Measurements from ENCODE around the gene KSR2.
"Not testable (repeated sequence)": the region's sequence is repeated elsewhere in the genome, so short reads cannot be mapped to it uniquely, and the experiment has no call there.

Gene KSR2

GRCh38 chr12:117892441-117892840 lies 76.3 kb downstream of the KSR2 start:
- no peak for DNase-seq (ENCODE audit: low read depth in 2 of 2, low spot score in 1 of 2)

GRCh38 chr12:117891265-117891664 lies 77.5 kb downstream of the KSR2 start:
- not testable (repeated sequence) for DNase-seq (ENCODE audit: low read depth in 2 of 2, low spot score in 1 of 2)

GRCh38 chr12:117890644-117891043 lies 78.1 kb downstream of the KSR2 start:
- no peak for DNase-seq (ENCODE audit: low read depth in 2 of 2, low spot score in 1 of 2)

GRCh38 chr12:117890137-117890536 lies 78.7 kb downstream of the KSR2 start:
- DNase-seq (ENCODE audit: low read depth in 2 of 2, low spot score in 1 of 2): no peak

GRCh38 chr12:117889098-117889497 lies 79.7 kb downstream of the KSR2 start:
- no peak for DNase-seq (ENCODE audit: low read depth in 2 of 2, low spot score in 1 of 2)

GRCh38 chr12:117885211-117885610 lies 83.6 kb downstream of the KSR2 start:
- no peak for DNase-seq (ENCODE audit: low read depth in 2 of 2, low spot score in 1 of 2)

GRCh38 chr12:117884161-117884560 lies 84.6 kb downstream of the KSR2 start:
- no peak for DNase-seq (ENCODE audit: low read depth in 2 of 2, low spot score in 1 of 2)

GRCh38 chr12:117882603-117883184 lies 86.1 kb downstream of the KSR2 start:
- DNase-seq (ENCODE audit: low read depth in 2 of 2, low spot score in 1 of 2): no peak

GRCh38 chr12:117882181-117882580 lies 86.6 kb downstream of the KSR2 start:
- no peak for DNase-seq (ENCODE audit: low read depth in 2 of 2, low spot score in 1 of 2)

GRCh38 chr12:117881517-117881916 lies 87.3 kb downstream of the KSR2 start:
- DNase-seq (ENCODE audit: low read depth in 2 of 2, low spot score in 1 of 2): no peak

- no peak for DNase-seq (ENCODE audit: low read depth in 2 of 2, low spot score in 1 of 2)
Observed at GRCh38 chr12:117878605-117879004, 90.2 kb downstream of the KSR2 start.

- no peak for DNase-seq (ENCODE audit: low read depth in 2 of 2, low spot score in 1 of 2)
Observed at GRCh38 chr12:117876436-117876816, 92.4 kb downstream of the KSR2 start.

- DNase-seq (ENCODE audit: low read depth in 2 of 2, low spot score in 1 of 2): no peak
Observed at GRCh38 chr12:117875744-117876435, 92.9 kb downstream of the KSR2 start.

- peak in 1 of 2 donors; percentile 15 for DNase-seq (ENCODE audit: low read depth in 2 of 2, low spot score in 1 of 2)
Observed at GRCh38 chr12:117874842-117875434, 93.9 kb downstream of the KSR2 start.

GRCh38 chr12:117874198-117874597 lies 94.6 kb downstream of the KSR2 start:
- DNase-seq (ENCODE audit: low read depth in 2 of 2, low spot score in 1 of 2): not testable (repeated sequence)

GRCh38 chr12:117872546-117873169 lies 96.1 kb downstream of the KSR2 start:
- DNase-seq (ENCODE audit: low read depth in 2 of 2, low spot score in 1 of 2): no peak

- DNase-seq (ENCODE audit: low read depth in 2 of 2, low spot score in 1 of 2): no peak
Observed at GRCh38 chr12:117869551-117869950, 99.2 kb downstream of the KSR2 start.

- DNase-seq (ENCODE audit: low read depth in 2 of 2, low spot score in 1 of 2): no peak
Observed at GRCh38 chr12:117867348-117867747, 101.4 kb downstream of the KSR2 start.

GRCh38 chr12:117865505-117865904 lies 103.3 kb downstream of the KSR2 start:
- DNase-seq (ENCODE audit: low read depth in 2 of 2, low spot score in 1 of 2): no peak

GRCh38 chr12:117863002-117863709 lies 105.6 kb downstream of the KSR2 start:
- DNase-seq (ENCODE audit: low read depth in 2 of 2, low spot score in 1 of 2): no peak

- DNase-seq (ENCODE audit: low read depth in 2 of 2, low spot score in 1 of 2): no peak
Observed at GRCh38 chr12:117861691-117862090, 107.1 kb downstream of the KSR2 start.
